Subcutaneous abdominal adipose tissue (tissue), 5 donors: ENCODE data around the gene FBXW10B.
A peak's percentile ranks its signal among the peaks of the same experiment; 100 is the strongest.
"Not testable (repeated sequence)": the region's sequence is repeated elsewhere in the genome, so short reads cannot be mapped to it uniquely, and the experiment has no call there.

Experiments used
- H3K27ac ChIP-seq: one replicate; pipeline ENCODE4 v1.7.0; 2013; ENCODE audit warnings: low read depth, mild to moderate bottlenecking, inconsistent platforms, low read length, moderate library complexity
- H3K27me3 ChIP-seq, 5 donors: one replicate each; pipeline ENCODE4 v1.7.0; 2013; ENCODE audit warnings: low read length in 5 of 5, inconsistent platforms in 1 of 5; ENCODE audit not compliant: control insufficient read depth in 5 of 5, insufficient read depth in 4 of 5
- H3K36me3 ChIP-seq, 5 donors: one replicate each; pipeline ENCODE4 v1.7.0; 2013; ENCODE audit warnings: low read length in 5 of 5; ENCODE audit not compliant: control insufficient read depth in 5 of 5, insufficient read depth in 5 of 5
- H3K4me1 ChIP-seq, 5 donors: one replicate each; pipeline ENCODE4 v1.7.0; 2013; ENCODE audit warnings: low read length in 5 of 5, mild to moderate bottlenecking in 3 of 5, moderate library complexity in 1 of 5; ENCODE audit not compliant: control insufficient read depth in 5 of 5, insufficient read depth in 5 of 5
- H3K4me3 ChIP-seq, 5 donors: one replicate each; pipeline ENCODE4 v1.7.0; 2013; ENCODE audit warnings: low read length in 5 of 5, low read depth in 1 of 5
- H3K9ac ChIP-seq, 5 donors: one replicate each; pipeline ENCODE4 v1.7.0; 2013; ENCODE audit warnings: low read length in 5 of 5, mild to moderate bottlenecking in 4 of 5, moderate library complexity in 3 of 5
- H3K9me3 ChIP-seq, 5 donors: one replicate each; pipeline ENCODE4 v1.7.0; 2013; ENCODE audit warnings: low read length in 5 of 5; ENCODE audit not compliant: control insufficient read depth in 5 of 5
- donor health status: healthy.
- donor health status: healthy.
- donor health status: healthy.
- donor health status: healthy.
- donor health status: healthy.

FBXW10B gene

DNA sequence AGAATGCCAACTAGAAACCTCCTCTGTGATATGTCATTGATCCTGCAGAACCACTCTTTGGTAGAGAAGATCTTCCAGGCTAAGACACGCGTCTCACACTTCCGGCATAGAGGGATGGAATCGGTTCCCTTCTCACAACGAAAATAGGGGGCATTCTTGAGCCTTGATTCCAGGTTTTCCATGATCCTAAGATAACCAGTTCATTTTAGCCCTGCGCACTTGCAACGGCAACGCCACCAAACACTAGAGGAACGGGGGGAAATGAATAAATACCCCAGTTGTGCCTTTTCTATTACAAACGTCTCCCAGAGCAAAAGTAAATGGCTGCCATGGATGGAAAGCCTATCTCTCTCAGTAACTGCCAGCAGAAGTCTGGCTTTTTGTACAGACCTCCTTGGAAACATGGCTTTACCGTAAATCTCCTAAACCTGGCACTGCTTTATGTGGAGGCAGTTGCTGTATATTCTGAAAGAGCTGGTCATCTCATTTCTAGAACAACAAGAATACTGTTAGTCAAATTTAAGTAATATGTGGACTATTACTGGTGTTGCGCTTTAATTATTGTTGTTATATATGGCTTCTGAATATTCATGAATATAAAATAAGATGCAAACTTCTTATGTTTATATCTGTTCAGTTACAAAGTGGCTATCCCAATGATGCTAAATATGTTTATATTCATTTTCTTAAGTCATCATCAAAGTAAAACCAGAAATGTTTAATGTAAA is at the start of gene FBXW10B:
FBXW10B (minus strand) TSS at position 374 of the 728 bp plus-strand sequence; CDS start at position 182, 192 bp downstream.
- not testable (repeated sequence) for H3K4me1 ChIP-seq, H3K27ac ChIP-seq, H3K27me3 ChIP-seq, H3K36me3 ChIP-seq, H3K9ac ChIP-seq, H3K9me3 ChIP-seq
- H3K4me3 ChIP-seq, result peak within 1 kb of the TSS in 2 of 5 donors; percentile 47 to 64

DNA sequence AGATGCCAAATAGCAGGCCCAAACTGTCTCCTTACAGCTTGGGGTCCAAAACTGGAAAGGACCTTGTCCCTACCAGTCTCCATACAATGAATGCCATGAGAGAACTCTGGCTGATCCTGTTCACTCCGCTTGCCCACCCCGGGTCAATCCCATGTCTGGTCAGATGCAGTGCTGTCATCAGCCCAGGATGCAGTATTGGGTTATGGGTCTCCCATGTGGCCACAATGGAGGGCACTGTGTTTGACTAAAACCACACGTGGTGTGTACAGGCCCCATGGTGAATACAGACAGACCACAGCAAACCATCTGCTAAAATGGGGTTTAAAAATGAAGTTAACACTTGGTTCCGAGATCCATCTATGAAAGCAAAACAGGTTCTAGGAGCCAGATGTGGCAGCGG is 44.2 kb upstream of the FBXW10B start:
- peaks cover 0 to 4% (median 0%) of the 10 kb centered on the region in 5 donors for H3K36me3 ChIP-seq
- H3K4me1 ChIP-seq, result peaks cover 0 to 21% (median 3%) of the 10 kb centered on the region in 5 donors
- no peak overlapping the region for H3K27ac ChIP-seq
- H3K9ac ChIP-seq, result no peak overlapping the region
- H3K4me3 ChIP-seq, result no peak overlapping the region
- H3K27me3 ChIP-seq, result no peaks in the 10 kb centered on the region
- H3K9me3 ChIP-seq, result no peaks in the 10 kb centered on the region

DNA sequence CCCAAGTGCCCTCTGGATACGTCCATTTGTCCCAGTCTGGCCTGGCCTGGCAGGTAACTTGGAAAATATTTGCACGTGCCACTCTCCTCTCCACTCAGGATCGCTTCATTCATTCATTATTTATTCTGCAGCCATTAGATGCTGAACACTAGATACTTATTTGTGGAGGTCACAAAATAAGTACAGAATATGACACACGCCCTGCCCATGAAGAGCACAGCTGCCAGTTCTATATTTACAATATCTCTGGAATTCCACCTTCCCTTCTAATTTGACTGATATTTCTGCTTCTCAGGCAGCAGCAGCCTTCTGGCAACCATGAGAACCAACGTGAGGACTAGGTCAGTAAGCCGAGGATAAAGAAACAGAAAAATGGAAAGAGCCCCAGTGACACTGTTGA is 43.7 kb upstream of the FBXW10B start:
- H3K4me3 ChIP-seq, result no peak overlapping the region
- H3K27me3 ChIP-seq, result no peaks in the 10 kb centered on the region
- H3K9ac ChIP-seq, result no peak overlapping the region
- peaks cover 0 to 4% (median 0%) of the 10 kb centered on the region in 5 donors for H3K36me3 ChIP-seq
- no peaks in the 10 kb centered on the region for H3K9me3 ChIP-seq
- H3K27ac ChIP-seq, result no peak overlapping the region
- H3K4me1 ChIP-seq, result peaks cover 0 to 23% (median 3%) of the 10 kb centered on the region in 5 donors

- Histone ChIP-seq H3K27ac (no peak overlapping the region), H3K36me3 (peaks cover 0 to 4% (median 0%) of the 10 kb centered on the region in 5 donors), H3K4me1 (peaks cover 0 to 25% (median 3%) of the 10 kb centered on the region in 5 donors), H3K9ac (no peak overlapping the region), H3K27me3 (no peaks in the 10 kb centered on the region), H3K9me3 (no peaks in the 10 kb centered on the region), H3K4me3 (no peak overlapping the region)
These were observed 43.2 kb upstream of the FBXW10B start for GRCh38 chr17:15662681-15663080.

- Histone ChIP-seq H3K36me3 (peaks cover 0 to 4% (median 0%) of the 10 kb centered on the region in 5 donors), H3K4me3 (peak overlapping the region in 1 of 5 donors; percentile 15), H3K9me3 (no peaks in the 10 kb centered on the region), H3K9ac (peak overlapping the region in 1 of 5 donors; percentile 0), H3K27ac (peak overlapping the region; percentile 35), H3K4me1 (peaks cover 0 to 34% (median 3%) of the 10 kb centered on the region in 5 donors), H3K27me3 (no peaks in the 10 kb centered on the region)
These were observed 40.6 kb upstream of the FBXW10B start for GRCh38 chr17:15660077-15660476.

DNA sequence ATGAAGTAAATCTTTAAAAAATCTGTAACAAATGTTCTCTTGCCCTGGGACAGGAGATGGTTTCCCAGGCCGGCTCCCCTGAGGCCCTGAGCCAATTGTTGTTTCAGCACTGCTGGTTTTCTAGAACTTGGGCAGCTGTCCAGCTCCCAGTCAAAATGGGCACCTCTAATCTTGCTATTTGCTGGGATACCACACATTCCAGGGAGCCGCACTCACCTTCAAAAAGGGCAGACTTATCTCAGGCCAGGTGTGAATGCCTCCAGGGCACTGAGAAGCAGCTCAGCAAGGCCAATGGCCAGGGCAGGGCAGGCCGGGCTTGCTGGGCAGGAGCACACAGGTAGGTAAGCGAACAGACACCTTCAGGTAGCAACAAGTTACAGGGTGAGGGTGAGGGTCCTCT is 40.2 kb upstream of the FBXW10B start:
- peaks cover 0 to 4% (median 0%) of the 10 kb centered on the region in 5 donors for H3K36me3 ChIP-seq
- peaks cover 0 to 34% (median 3%) of the 10 kb centered on the region in 5 donors for H3K4me1 ChIP-seq
- peak overlapping the region in 1 of 5 donors; percentile 0 for H3K9ac ChIP-seq
- H3K9me3 ChIP-seq, result no peaks in the 10 kb centered on the region
- H3K27me3 ChIP-seq, result no peaks in the 10 kb centered on the region
- H3K27ac ChIP-seq, result peak overlapping the region; percentile 35
- H3K4me3 ChIP-seq, result no peak overlapping the region

- H3K4me1 ChIP-seq, result peaks cover 0 to 34% (median 3%) of the 10 kb centered on the region in 5 donors
- H3K9me3 ChIP-seq, result no peaks in the 10 kb centered on the region
- peaks cover 0 to 4% (median 0%) of the 10 kb centered on the region in 5 donors for H3K36me3 ChIP-seq
- H3K4me3 ChIP-seq, result no peak overlapping the region
- H3K9ac ChIP-seq, result no peak overlapping the region
- peak overlapping the region; percentile 35 for H3K27ac ChIP-seq
- no peaks in the 10 kb centered on the region for H3K27me3 ChIP-seq
These were observed 39.7 kb upstream of the FBXW10B start for GRCh38 chr17:15659236-15659635.

GRCh38 chr17:15658296-15658695 is 38.8 kb upstream of the FBXW10B start:
- Histone ChIP-seq H3K9ac (no peak overlapping the region), H3K27me3 (no peaks in the 10 kb centered on the region), H3K4me1 (peaks cover 0 to 34% (median 3%) of the 10 kb centered on the region in 5 donors), H3K27ac (no peak overlapping the region), H3K9me3 (no peaks in the 10 kb centered on the region), H3K4me3 (no peak overlapping the region), H3K36me3 (peaks cover 0 to under 1% (median 0%) of the 10 kb centered on the region in 5 donors)

DNA sequence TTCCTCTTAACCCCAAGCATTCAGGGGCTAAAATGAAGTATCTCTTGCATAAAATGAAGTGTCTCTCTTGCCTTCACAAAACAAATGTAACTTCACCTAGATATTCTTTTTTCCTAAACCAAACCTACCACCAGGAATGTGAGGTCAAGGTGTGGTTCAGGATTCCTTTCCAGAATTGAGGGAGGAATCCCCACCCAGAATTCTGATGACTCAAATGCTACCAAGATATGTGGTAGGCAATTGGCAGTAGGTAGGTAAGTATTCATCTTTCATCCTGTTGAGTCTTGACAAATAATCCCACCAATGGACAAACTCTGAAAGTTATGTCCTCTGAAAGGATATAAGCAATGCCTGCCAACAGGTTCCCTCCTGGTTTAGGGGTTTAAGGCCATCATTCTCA is 38.4 kb upstream of the FBXW10B start:
- Histone ChIP-seq H3K9ac (no peak overlapping the region), H3K9me3 (no peaks in the 10 kb centered on the region), H3K27ac (no peak overlapping the region), H3K36me3 (no peaks in the 10 kb centered on the region), H3K27me3 (no peaks in the 10 kb centered on the region), H3K4me1 (peaks cover 0 to 34% (median 3%) of the 10 kb centered on the region in 5 donors), H3K4me3 (no peak overlapping the region)

GRCh38 chr17:15654886-15655561 is 35.5 kb upstream of the FBXW10B start:
- no peak overlapping the region for H3K27ac ChIP-seq
- no peak overlapping the region for H3K9ac ChIP-seq
- H3K4me1 ChIP-seq, result peaks cover 7 to 40% (median 22%) of the 10 kb centered on the region in 5 donors

More at GRCh38 chr17:15654886-15655561, 35.5 kb upstream of the FBXW10B start:
- Histone ChIP-seq H3K36me3 (no peaks in the 10 kb centered on the region), H3K4me3 (no peak overlapping the region), H3K9me3 (no peaks in the 10 kb centered on the region), H3K27me3 (no peaks in the 10 kb centered on the region)
